HEK293 (cell line): Measurements from ENCODE around the gene C17orf50.

Source experiments
- CTCF ChIA-PET: fragments of 350-600 bp; formaldehyde crosslinking; extraction: SDS; loops from one replicate; lab custom pipeline; 2021; ENCODE audit warnings: antibody characterized with exemption; lab: Yijun Ruan, JAX
- POLR2A ChIA-PET: fragments of 300-600 bp; formaldehyde crosslinking; extraction: SDS; loops from one replicate; lab custom pipeline; 2020; ENCODE audit warnings: antibody characterized with exemption, inconsistent platforms; lab: Yijun Ruan, JAX
- H3K27ac ChIP-seq: fragments of 200-500 bp; sonication (Bioruptor generic); 2 replicates; pipeline ENCODE4 v1.5.1; 2014; ENCODE audit warnings: low read depth, low read length, control low read depth, inconsistent platforms; ENCODE audit errors: extremely low read depth
- H3K36me3 ChIP-seq, 2 experiments: fragments of 200-500 bp in 1 of 2; sonication (Bioruptor generic) in 1 of 2; 1 replicate in 1 of 2; 2 replicates in 1 of 2; pipeline ENCODE4 v1.5.1; 2014 to 2017; ENCODE audit warnings: inconsistent platforms in 2 of 2, low read length in 2 of 2; ENCODE audit not compliant: control insufficient read depth in 2 of 2, insufficient read depth in 1 of 2
- H3K4me1 ChIP-seq: fragments of 200-500 bp; sonication (Bioruptor generic); 2 replicates; pipeline ENCODE4 v1.5.1; 2014; ENCODE audit warnings: mild to moderate bottlenecking, low read length, inconsistent platforms; ENCODE audit not compliant: control insufficient read depth, insufficient read depth
- H3K4me3 ChIP-seq: 2 replicates; pipeline ENCODE4 v1.5.1; 2011; ENCODE audit warnings: low read depth, mild to moderate bottlenecking, control low read depth, low read length, moderate library complexity
- H3K9me3 ChIP-seq: fragments of 200-500 bp; sonication (Bioruptor generic); 2 replicates; pipeline ENCODE4 v1.5.1; 2014; ENCODE audit warnings: low read depth, low read length, inconsistent platforms; ENCODE audit not compliant: control insufficient read depth, insufficient read depth
- HOXC10 ChIP-seq: sonication (generic); formaldehyde crosslinking; IDR thresholded peaks from 2 replicates; pipeline ENCODE4 v1.8.1; 2023; ENCODE audit warnings: mild to moderate bottlenecking, missing genetic modification reagents
- INSM2 ChIP-seq: fragments of 450-650 bp; formaldehyde crosslinking; IDR thresholded peaks from 2 replicates; pipeline ENCODE4 v1.5.1; 2016; ENCODE audit warnings: missing biosample characterization, missing genetic modification characterization
- KLF7 ChIP-seq: fragments of 450-650 bp; formaldehyde crosslinking; IDR thresholded peaks from 2 replicates; pipeline ENCODE4 v1.5.1; 2016; ENCODE audit warnings: missing biosample characterization, missing genetic modification characterization, borderline replicate concordance
- PRDM1 ChIP-seq: fragments of 450-650 bp; formaldehyde crosslinking; IDR thresholded peaks from 2 replicates; pipeline ENCODE4; 2016; ENCODE audit warnings: missing biosample characterization, missing genetic modification characterization
- PRDM4 ChIP-seq: fragments of 450-650 bp; formaldehyde crosslinking; IDR thresholded peaks from 2 replicates; pipeline ENCODE4 v1.5.1; 2017; ENCODE audit warnings: missing biosample characterization, missing genetic modification characterization
- SCRT1 ChIP-seq: fragments of 450-650 bp; formaldehyde crosslinking; IDR thresholded peaks from 2 replicates; pipeline ENCODE4 v1.5.1; 2016; ENCODE audit warnings: missing biosample characterization, missing genetic modification characterization, borderline replicate concordance
- ZFHX2 ChIP-seq: fragments of 450-650 bp; formaldehyde crosslinking; conservative IDR thresholded peaks from 2 replicates; pipeline ENCODE4 v1.5.1; 2016; ENCODE audit warnings: missing biosample characterization, missing genetic modification characterization
- ZNF10 ChIP-seq: fragments of 450-650 bp; formaldehyde crosslinking; IDR thresholded peaks from 2 replicates; pipeline ENCODE4 v1.5.1; 2017; ENCODE audit warnings: missing biosample characterization, missing genetic modification characterization
- ZNF132 ChIP-seq: fragments of 450-650 bp; formaldehyde crosslinking; IDR thresholded peaks from 2 replicates; pipeline ENCODE4 v1.5.1; 2017; ENCODE audit warnings: missing biosample characterization, missing genetic modification characterization, borderline replicate concordance
- ZNF146 ChIP-seq: fragments of 450-650 bp; formaldehyde crosslinking; IDR thresholded peaks from 2 replicates; pipeline ENCODE4 v1.5.1; 2016; ENCODE audit warnings: missing biosample characterization, missing genetic modification characterization
- ZNF18 ChIP-seq: fragments of 450-650 bp; formaldehyde crosslinking; IDR thresholded peaks from 2 replicates; pipeline ENCODE4 v1.5.1; 2016; ENCODE audit warnings: missing biosample characterization, missing genetic modification characterization
- ZNF214 ChIP-seq: fragments of 450-650 bp; formaldehyde crosslinking; IDR thresholded peaks from 2 replicates; pipeline ENCODE4 v1.5.1; 2017; ENCODE audit warnings: missing biosample characterization, mild to moderate bottlenecking, missing genetic modification characterization, borderline replicate concordance
- ZNF350 ChIP-seq: fragments of 450-650 bp; formaldehyde crosslinking; IDR thresholded peaks from 2 replicates; pipeline ENCODE4 v1.5.0; 2017; ENCODE audit warnings: missing biosample characterization, mild to moderate bottlenecking, missing genetic modification characterization
- ZNF514 ChIP-seq: fragments of 450-650 bp; formaldehyde crosslinking; IDR thresholded peaks from 2 replicates; pipeline ENCODE4 v1.5.1; 2016; ENCODE audit warnings: missing biosample characterization, missing genetic modification characterization
- ZNF529 ChIP-seq: fragments of 450-650 bp; formaldehyde crosslinking; IDR thresholded peaks from 2 replicates; pipeline ENCODE4 v1.5.1; 2017; ENCODE audit warnings: missing genetic modification characterization, missing biosample characterization; ENCODE audit not compliant: insufficient replicate concordance
- ZNF549 ChIP-seq: fragments of 450-650 bp; IDR thresholded peaks from 2 replicates; pipeline ENCODE4 v1.5.1; 2018; ENCODE audit warnings: missing biosample characterization, missing genetic modification characterization, mild to moderate bottlenecking, inconsistent platforms, moderate library complexity
- ZNF585B ChIP-seq: fragments of 450-650 bp; formaldehyde crosslinking; IDR thresholded peaks from 2 replicates; pipeline ENCODE4 v1.5.1; 2016; ENCODE audit warnings: missing biosample characterization, missing genetic modification characterization
- ZNF600 ChIP-seq: fragments of 450-650 bp; formaldehyde crosslinking; IDR thresholded peaks from 2 replicates; pipeline ENCODE4 v1.5.1; 2016; ENCODE audit warnings: missing biosample characterization, missing genetic modification characterization
- ZNF624 ChIP-seq: fragments of 450-650 bp; formaldehyde crosslinking; IDR thresholded peaks from 2 replicates; pipeline ENCODE4 v1.5.1; 2017; ENCODE audit warnings: missing biosample characterization, missing genetic modification characterization
- ZNF654 ChIP-seq: fragments of 450-650 bp; formaldehyde crosslinking; IDR thresholded peaks from 2 replicates; pipeline ENCODE4 v1.5.1; 2016; ENCODE audit warnings: low read depth, missing biosample characterization, missing genetic modification characterization
- ZNF707 ChIP-seq: fragments of 450-650 bp; formaldehyde crosslinking; IDR thresholded peaks from 2 replicates; pipeline ENCODE4 v1.5.1; 2016; ENCODE audit warnings: missing biosample characterization, missing genetic modification characterization
- ZNF76 ChIP-seq: fragments of 450-650 bp; formaldehyde crosslinking; IDR thresholded peaks from 2 replicates; pipeline ENCODE4; 2016; ENCODE audit warnings: low read depth, missing biosample characterization, missing genetic modification characterization, borderline replicate concordance
- ZSCAN18 ChIP-seq: fragments of 450-650 bp; formaldehyde crosslinking; IDR thresholded peaks from 2 replicates; pipeline ENCODE4 v1.5.1; 2016; ENCODE audit warnings: missing biosample characterization, missing genetic modification characterization
- ZSCAN30 ChIP-seq: fragments of 450-650 bp; IDR thresholded peaks from 2 replicates; pipeline ENCODE4 v1.5.1; 2018; ENCODE audit warnings: missing biosample characterization, mild to moderate bottlenecking, missing genetic modification characterization, moderate library complexity
- TF ChIP-seq, protein P1 (sequence below): fragments of 450-650 bp; formaldehyde crosslinking; IDR thresholded peaks from 2 replicates; pipeline ENCODE4 v1.5.1; 2017; ENCODE audit warnings: missing biosample characterization, missing genetic modification characterization

The C17orf50 gene

DNA sequence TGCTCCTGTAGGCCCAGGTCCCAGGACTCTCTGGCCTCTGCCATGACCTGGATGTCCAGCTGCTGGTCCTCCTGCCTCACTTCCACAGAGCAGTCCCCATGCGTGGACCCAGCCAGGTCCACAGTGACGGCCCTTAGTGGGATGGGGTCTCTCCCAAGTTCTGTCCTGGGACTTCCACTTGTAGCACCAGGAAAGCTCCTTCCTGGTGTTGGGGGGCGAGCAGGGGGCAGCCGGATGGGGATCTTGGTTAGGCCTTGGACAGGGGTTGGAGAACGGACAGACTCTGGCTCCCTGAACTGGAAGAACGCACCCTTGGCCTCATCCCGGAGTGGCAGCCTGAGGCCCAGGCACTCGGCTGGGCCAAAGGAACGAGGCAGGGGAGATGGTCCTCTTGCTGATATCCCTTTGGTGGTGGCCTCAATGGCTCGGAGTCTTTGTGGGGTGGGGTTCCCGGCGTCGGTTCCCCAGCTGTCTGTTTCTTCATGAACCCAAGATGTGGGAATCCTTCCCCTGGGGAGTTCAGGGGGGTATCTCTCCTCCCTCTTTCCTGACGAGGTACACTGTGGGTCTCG, 14.9 kb upstream of the C17orf50 start (continued):
- TF ChIP-seq ZNF585B (tag by site-specific recombination) (no peak), ZNF514 (no peak), ZSCAN18 (tag by site-specific recombination) (no peak), ZNF18 (tag by site-specific recombination) (no peak), ZNF214 (tag by site-specific recombination) (no peak), ZNF529 (tag by site-specific recombination) (no peak)

GRCh38 chr17:35747540-35748017, 13.1 kb upstream of the C17orf50 start:
- POLR2A ChIA-PET, result interaction anchor here (0.7 to 2.3 kb wide), 5 partner anchors 12 to 169 kb away, joined by 3 to 7 read pairs (median 5); partner anchors contain the start of genes PEX12, RASL10B and TAF15
- TF ChIP-seq INSM2 (no peak), ZNF18 (tag by site-specific recombination) (no peak), ZNF600 (peak; percentile 51; the same call in 1 of the 2 replicates), ZNF654 (tag by site-specific recombination) (peak; percentile 98), ZNF146 (tag by site-specific recombination) (no peak), ZSCAN30 (peak; percentile 22; the same call in 1 of the 2 replicates), HOXC10 (CRISPR knock-in tag) (0 out of 2 replicates have a peak, but pooled peaks have one; percentile 44), ZNF350 (tag by site-specific recombination) (no peak), PRDM4 (tag by site-specific recombination) (no peak), ZNF132 (tag by site-specific recombination) (no peak), ZNF624 (tag by site-specific recombination) (no peak), ZFHX2 (tag by site-specific recombination) (peak; percentile 89), KLF7 (tag by site-specific recombination) (no peak), ZNF549 (tag by site-specific recombination) (no peak), ZNF10 (tag by site-specific recombination) (no peak), SCRT1 (tag by site-specific recombination) (no peak), ZNF76 (tag by site-specific recombination) (no peak), PRDM1 (tag by site-specific recombination) (no peak), ZNF707 (no peak)
- TF ChIP-seq, protein P1, sequence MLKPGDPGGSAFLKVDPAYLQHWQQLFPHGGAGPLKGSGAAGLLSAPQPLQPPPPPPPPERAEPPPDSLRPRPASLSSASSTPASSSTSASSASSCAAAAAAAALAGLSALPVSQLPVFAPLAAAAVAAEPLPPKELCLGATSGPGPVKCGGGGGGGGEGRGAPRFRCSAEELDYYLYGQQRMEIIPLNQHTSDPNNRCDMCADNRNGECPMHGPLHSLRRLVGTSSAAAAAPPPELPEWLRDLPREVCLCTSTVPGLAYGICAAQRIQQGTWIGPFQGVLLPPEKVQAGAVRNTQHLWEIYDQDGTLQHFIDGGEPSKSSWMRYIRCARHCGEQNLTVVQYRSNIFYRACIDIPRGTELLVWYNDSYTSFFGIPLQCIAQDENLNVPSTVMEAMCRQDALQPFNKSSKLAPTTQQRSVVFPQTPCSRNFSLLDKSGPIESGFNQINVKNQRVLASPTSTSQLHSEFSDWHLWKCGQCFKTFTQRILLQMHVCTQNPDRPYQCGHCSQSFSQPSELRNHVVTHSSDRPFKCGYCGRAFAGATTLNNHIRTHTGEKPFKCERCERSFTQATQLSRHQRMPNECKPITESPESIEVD (tag by site-specific recombination), result no peak

More at GRCh38 chr17:35747540-35748017, 13.1 kb upstream of the C17orf50 start:
- Histone ChIP-seq H3K4me3 (no peak overlapping the region), H3K36me3 (no peaks in the 10 kb centered on the region), H3K4me1 (no peaks in the 10 kb centered on the region), H3K27ac (no peak overlapping the region), H3K9me3 (no peaks in the 10 kb centered on the region)
- CTCF ChIA-PET, result interaction anchor here (0.5 to 11.6 kb wide), 69 partner anchors 8 to 1317 kb away, joined by 3 to 321 read pairs (median 5); partner anchors contain the start of genes C17orf50, PEX12, RAD51D and RASL10B
